ENCODE data around the gene SLC6A6. TPM values are rescaled to one million over a fixed set of nuclear protein-coding genes. Genes with fewer than 3 reads are reported as not detected.

The SLC6A6 gene
- total RNA-seq, 1 donor from 2014 or later: 3.8 TPM

GRCh38 chr3:14522768-14523167, 120.4 kb downstream of the SLC6A6 start:
- no peak for TF ChIP-seq CTCF (IDR thresholded peaks at IDR 0.05; ENCODE audit: insufficient read depth, low read length, poor library complexity, severe bottlenecking)
- DNase-seq (ENCODE audit: low read depth): no peak
- Histone ChIP-seq H3K36me3 (ENCODE audit: control insufficient read depth, insufficient read depth, low read length) (no peaks in the 10 kb centered on the region), H3K4me3 (ENCODE audit: low read depth, low read length) (no peak overlapping the region), H3K27me3 (ENCODE audit: control insufficient read depth, insufficient read depth, low read length) (peaks cover 16% of the 10 kb centered on the region)

- no peak for DNase-seq (ENCODE audit: low read depth)
- H3K27me3 ChIP-seq (ENCODE audit: control insufficient read depth, insufficient read depth, low read length): peaks cover 11% of the 10 kb centered on the region
- H3K4me3 ChIP-seq (ENCODE audit: low read depth, low read length): no peak overlapping the region
- no peaks in the 10 kb centered on the region for H3K36me3 ChIP-seq (ENCODE audit: control insufficient read depth, insufficient read depth, low read length)
- TF ChIP-seq CTCF (IDR thresholded peaks at IDR 0.05; ENCODE audit: insufficient read depth, low read length, poor library complexity, severe bottlenecking): no peak
These were observed 121.4 kb downstream of the SLC6A6 start for GRCh38 chr3:14523792-14524191.

- no peak overlapping the region for H3K4me3 ChIP-seq (ENCODE audit: low read depth, low read length)
- peaks cover 5% of the 10 kb centered on the region for H3K27me3 ChIP-seq (ENCODE audit: control insufficient read depth, insufficient read depth, low read length)
- DNase-seq (ENCODE audit: low read depth): no peak
- H3K36me3 ChIP-seq (ENCODE audit: control insufficient read depth, insufficient read depth, low read length): no peaks in the 10 kb centered on the region
- no peak for TF ChIP-seq CTCF (IDR thresholded peaks at IDR 0.05; ENCODE audit: insufficient read depth, low read length, poor library complexity, severe bottlenecking)
These were observed 121.9 kb downstream of the SLC6A6 start for GRCh38 chr3:14524311-14524711.

- no peak for DNase-seq (ENCODE audit: low read depth)
- Histone ChIP-seq H3K27me3 (ENCODE audit: control insufficient read depth, insufficient read depth, low read length) (peaks cover 4% of the 10 kb centered on the region), H3K4me3 (ENCODE audit: low read depth, low read length) (no peak overlapping the region), H3K36me3 (ENCODE audit: control insufficient read depth, insufficient read depth, low read length) (no peaks in the 10 kb centered on the region)
- TF ChIP-seq CTCF (IDR thresholded peaks at IDR 0.05; ENCODE audit: insufficient read depth, low read length, poor library complexity, severe bottlenecking): no peak
These were observed 122.7 kb downstream of the SLC6A6 start for GRCh38 chr3:14524920-14525660.

- Histone ChIP-seq H3K4me3 (ENCODE audit: low read depth, low read length) (no peak overlapping the region), H3K27me3 (ENCODE audit: control insufficient read depth, insufficient read depth, low read length) (peaks cover 4% of the 10 kb centered on the region), H3K36me3 (ENCODE audit: control insufficient read depth, insufficient read depth, low read length) (no peaks in the 10 kb centered on the region)
- no peak for TF ChIP-seq CTCF (IDR thresholded peaks at IDR 0.05; ENCODE audit: insufficient read depth, low read length, poor library complexity, severe bottlenecking)
- DNase-seq (ENCODE audit: low read depth): no peak
These were observed 123.6 kb downstream of the SLC6A6 start for GRCh38 chr3:14525685-14526631.
